Kidney epithelial cell (primary cell): ENCODE measurements around the gene PTPA. TPM values are rescaled to one million over a fixed set of nuclear protein-coding genes. Genes with fewer than 3 reads are reported as not detected.

Source experiments
- DNase-seq: peaks from one replicate; pipeline ENCODE4 v3.0.0-alpha.2; 2010; ENCODE audit warnings: low read depth
- H3K27me3 ChIP-seq: 2 replicates; pipeline ENCODE4 v1.6.0; 2011; ENCODE audit warnings: low read length; ENCODE audit not compliant: control insufficient read depth, insufficient read depth
- H3K36me3 ChIP-seq: 2 replicates; pipeline ENCODE4 v1.5.1; 2011; ENCODE audit warnings: low read length; ENCODE audit not compliant: control insufficient read depth, insufficient read depth
- H3K4me3 ChIP-seq: 2 replicates; pipeline ENCODE4 v1.5.1; 2011; ENCODE audit warnings: low read depth, mild to moderate bottlenecking, control low read depth, low read length
- total RNA-seq: library from RNA; depleted of rRNA; stranded (reverse); fragments of >200 nt; gene quantifications from 2 replicates; pipeline ENCODE4 v1.2.3, GENCODE V29; 2015
- TF ChIP-seq, protein P1 (sequence below): IDR thresholded peaks from 2 replicates; pipeline ENCODE4 v1.5.1; 2011; ENCODE audit warnings: mild to moderate bottlenecking, moderate library complexity, low read length, control low read depth, inconsistent platforms; ENCODE audit not compliant: insufficient read depth, poor library complexity, severe bottlenecking

Gene PTPA
- total RNA-seq, 1 donor from 2014 or later, result 167 TPM

GRCh38 chr9:129139993-129140396 lies 28.8 kb downstream of the PTPA start:
- DNase-seq, result peak; percentile 97
- peak overlapping the region; percentile 34 for H3K4me3 ChIP-seq
- H3K27me3 ChIP-seq, result no peaks in the 10 kb centered on the region
- TF ChIP-seq, protein P1, sequence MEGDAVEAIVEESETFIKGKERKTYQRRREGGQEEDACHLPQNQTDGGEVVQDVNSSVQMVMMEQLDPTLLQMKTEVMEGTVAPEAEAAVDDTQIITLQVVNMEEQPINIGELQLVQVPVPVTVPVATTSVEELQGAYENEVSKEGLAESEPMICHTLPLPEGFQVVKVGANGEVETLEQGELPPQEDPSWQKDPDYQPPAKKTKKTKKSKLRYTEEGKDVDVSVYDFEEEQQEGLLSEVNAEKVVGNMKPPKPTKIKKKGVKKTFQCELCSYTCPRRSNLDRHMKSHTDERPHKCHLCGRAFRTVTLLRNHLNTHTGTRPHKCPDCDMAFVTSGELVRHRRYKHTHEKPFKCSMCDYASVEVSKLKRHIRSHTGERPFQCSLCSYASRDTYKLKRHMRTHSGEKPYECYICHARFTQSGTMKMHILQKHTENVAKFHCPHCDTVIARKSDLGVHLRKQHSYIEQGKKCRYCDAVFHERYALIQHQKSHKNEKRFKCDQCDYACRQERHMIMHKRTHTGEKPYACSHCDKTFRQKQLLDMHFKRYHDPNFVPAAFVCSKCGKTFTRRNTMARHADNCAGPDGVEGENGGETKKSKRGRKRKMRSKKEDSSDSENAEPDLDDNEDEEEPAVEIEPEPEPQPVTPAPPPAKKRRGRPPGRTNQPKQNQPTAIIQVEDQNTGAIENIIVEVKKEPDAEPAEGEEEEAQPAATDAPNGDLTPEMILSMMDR, result no peak
- peaks cover 2% of the 10 kb centered on the region for H3K36me3 ChIP-seq

- H3K27me3 ChIP-seq, result no peaks in the 10 kb centered on the region
- TF ChIP-seq, protein P1, result no peak
- DNase-seq, result no peak
- H3K4me3 ChIP-seq, result peak overlapping the region; percentile 34
- H3K36me3 ChIP-seq, result peaks cover 2% of the 10 kb centered on the region
These were observed 29.3 kb downstream of the PTPA start for GRCh38 chr9:129140397-129141065.

DNA sequence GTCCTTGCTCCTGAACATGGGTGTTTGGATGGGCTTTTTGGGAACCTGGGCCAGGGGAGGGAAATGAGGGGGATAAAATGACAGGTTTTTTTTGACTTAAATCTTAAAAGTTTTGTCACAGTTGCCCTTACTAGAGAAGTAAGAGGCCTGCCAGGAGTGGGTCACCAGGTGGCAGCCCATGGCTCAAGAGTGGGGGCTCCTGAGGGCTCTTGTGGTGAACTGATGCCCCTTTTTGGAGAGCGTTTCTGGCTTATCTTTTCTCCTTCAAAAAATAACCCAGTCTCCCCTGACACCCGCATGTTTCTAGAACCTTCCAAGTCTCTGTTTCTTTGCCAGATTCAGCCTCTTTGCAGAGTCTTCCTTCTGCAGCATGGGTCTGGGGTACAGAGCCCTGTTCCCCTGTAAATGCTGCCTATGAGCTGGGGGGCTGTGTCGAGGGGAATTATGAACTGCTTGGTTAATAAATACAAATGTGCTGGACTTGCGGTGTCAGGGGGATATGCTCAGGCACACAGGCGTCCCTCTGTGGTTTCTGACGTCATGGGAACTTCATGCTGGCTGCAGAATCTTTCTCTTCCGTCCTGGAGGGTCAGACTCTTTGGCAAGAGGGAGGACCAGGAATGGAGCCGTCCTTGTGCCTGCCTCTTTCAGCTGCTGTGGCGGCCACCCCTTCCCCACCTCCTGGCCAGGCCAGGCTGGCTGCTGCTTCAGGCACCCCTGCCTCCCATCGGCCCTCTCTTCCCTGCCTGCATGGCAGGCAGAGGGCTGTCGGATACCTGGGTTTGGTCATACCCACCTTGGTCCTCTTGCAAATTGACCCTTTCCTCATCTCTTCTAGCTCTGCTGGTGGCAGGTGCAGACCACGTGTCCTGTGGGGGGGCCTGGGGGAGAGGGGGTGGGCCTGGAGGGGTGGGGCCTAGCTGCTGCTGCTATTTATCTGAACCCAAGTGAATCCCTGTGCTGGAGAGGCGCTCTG lies 30.1 kb downstream of the PTPA start:
- DNase-seq, result peak; percentile 94
- Histone ChIP-seq H3K27me3 (no peaks in the 10 kb centered on the region), H3K36me3 (peaks cover 2% of the 10 kb centered on the region), H3K4me3 (peak overlapping the region; percentile 11)
- TF ChIP-seq, protein P1, result no peak

DNA sequence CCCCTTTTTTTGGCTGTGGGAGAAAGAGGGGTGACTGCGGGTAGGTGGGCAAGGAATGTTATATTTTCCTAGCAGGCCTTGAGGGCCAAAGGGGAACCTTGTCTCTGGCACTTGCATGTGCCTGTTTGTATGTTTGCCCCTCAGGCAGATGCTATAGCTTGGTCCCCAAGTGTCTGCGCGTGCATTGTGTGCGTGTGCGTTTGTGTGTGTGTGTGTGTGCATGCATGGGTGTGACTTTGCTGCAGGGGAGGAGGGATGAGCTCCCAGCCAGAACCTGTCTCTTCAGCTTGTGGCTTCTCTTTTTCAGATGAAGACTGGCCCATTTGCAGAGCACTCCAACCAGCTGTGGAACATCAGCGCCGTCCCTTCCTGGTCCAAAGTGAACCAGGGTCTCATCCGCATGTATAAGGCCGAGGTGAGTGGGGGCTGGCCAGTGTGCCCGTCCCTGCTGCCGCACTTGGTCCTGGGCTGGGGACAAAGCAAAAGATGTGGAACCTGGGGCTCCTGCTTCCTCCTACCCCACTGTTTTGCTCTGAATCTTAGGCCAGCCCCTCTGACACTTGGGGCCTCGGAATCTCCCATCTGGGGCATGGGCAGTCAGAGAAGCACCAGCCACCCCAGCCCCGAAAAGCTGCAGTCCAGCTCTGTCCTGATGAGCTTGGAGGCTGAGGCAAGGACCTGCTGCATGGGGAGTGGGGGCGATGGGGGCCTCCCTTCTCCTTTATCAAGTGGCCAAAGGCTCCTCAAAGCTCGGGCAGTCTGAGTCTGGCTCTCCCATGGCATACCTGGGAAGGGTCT lies 31.1 kb downstream of the PTPA start:
- Histone ChIP-seq H3K4me3 (peak overlapping the region; percentile 20), H3K27me3 (no peaks in the 10 kb centered on the region), H3K36me3 (peaks cover 2% of the 10 kb centered on the region)
- DNase-seq, result no peak
- TF ChIP-seq, protein P1, result no peak

- Histone ChIP-seq H3K27me3 (no peaks in the 10 kb centered on the region), H3K36me3 (peaks cover 2% of the 10 kb centered on the region), H3K4me3 (peak overlapping the region; percentile 23)
- DNase-seq, result no peak
- TF ChIP-seq, protein P1, result peak; percentile 98
These were observed 32.1 kb downstream of the PTPA start for GRCh38 chr9:129143031-129143927.
